Fibroblast of lung (primary cell): ENCODE results near the gene IHH. TPM values are rescaled to one million over a fixed set of nuclear protein-coding genes. Genes with fewer than 3 reads are reported as not detected.

ENCODE experiments used
- DNase-seq, 2 donors: peaks; one replicate each; pipeline versions ENCODE4 v3.0.0 to v3.0.0-alpha.2; 2010; ENCODE audit warnings: low read depth in 2 of 2
- H2AFZ ChIP-seq: 2 replicates; pipeline ENCODE4 v1.5.1; 2012; ENCODE audit warnings: low read length, control low read depth, inconsistent platforms
- H3K27ac ChIP-seq: 2 replicates; pipeline ENCODE4 v1.5.1; 2011; ENCODE audit warnings: low read length, control low read depth; ENCODE audit not compliant: insufficient read depth
- H3K27me3 ChIP-seq: 2 replicates; pipeline ENCODE4 v1.5.1; 2011; ENCODE audit warnings: mild to moderate bottlenecking, low read length; ENCODE audit not compliant: control insufficient read depth, insufficient read depth
- H3K36me3 ChIP-seq: 2 replicates; pipeline ENCODE4 v1.5.1; 2011; ENCODE audit warnings: low read length; ENCODE audit not compliant: control insufficient read depth, insufficient read depth
- H3K4me1 ChIP-seq: 2 replicates; pipeline ENCODE4 v1.5.1; 2011; ENCODE audit warnings: low read length; ENCODE audit not compliant: control insufficient read depth, insufficient read depth; ENCODE audit errors: extremely low read depth
- H3K4me2 ChIP-seq: 2 replicates; pipeline ENCODE4 v1.5.1; 2011; ENCODE audit warnings: low read length, control low read depth; ENCODE audit not compliant: insufficient read depth; ENCODE audit errors: extremely low read depth
- H3K4me3 ChIP-seq, 4 experiments: fragments of 200-600 bp in 1 of 4; sonication (generic) in 1 of 4; replicated peaks in 1 of 4; 2 replicates each; pipeline ENCODE4 v1.5.1; 2011 to 2016; ENCODE audit warnings: low read length in 4 of 4, low read depth in 3 of 4, mild to moderate bottlenecking in 3 of 4, control low read depth in 2 of 4, inconsistent platforms in 1 of 4, mixed read lengths in 1 of 4; ENCODE audit not compliant: insufficient read depth in 1 of 4; ENCODE audit errors: control extremely low read depth in 1 of 4
- H3K79me2 ChIP-seq: 2 replicates; pipeline ENCODE4 v1.5.1; 2012; ENCODE audit warnings: mild to moderate bottlenecking, low read length, inconsistent platforms; ENCODE audit not compliant: control insufficient read depth, insufficient read depth
- H3K9ac ChIP-seq: 2 replicates; pipeline ENCODE4 v1.5.1; 2011; ENCODE audit warnings: mild to moderate bottlenecking, low read length, control low read depth; ENCODE audit not compliant: insufficient read depth
- H3K9me3 ChIP-seq: 2 replicates; pipeline ENCODE4 v1.5.1; 2012; ENCODE audit warnings: low read depth, low read length; ENCODE audit not compliant: control insufficient read depth, insufficient read depth
- H4K20me1 ChIP-seq: 2 replicates; pipeline ENCODE4 v1.5.1; 2011; ENCODE audit warnings: low read length; ENCODE audit not compliant: control insufficient read depth, insufficient read depth; ENCODE audit errors: extremely low read depth
- EZH2 ChIP-seq: IDR thresholded peaks from 2 replicates; pipeline ENCODE4 v1.5.1; 2012; ENCODE audit warnings: low read length, control low read depth, mild to moderate bottlenecking; ENCODE audit errors: missing control alignments
- polyA plus RNA-seq, 2 donors: library from polyadenylated mRNA; depleted of rRNA in 1 of 2; stranded (reverse) in 1 of 2; unstranded in 1 of 2; fragments of >200 nt; gene quantifications; 2 replicates each; pipeline ENCODE4 v1.2.1, GENCODE V29; 2011 to 2012; ENCODE audit warnings: missing spikeins in 1 of 2
- total RNA-seq: library from RNA; depleted of rRNA; stranded (reverse); fragments of >200 nt; gene quantifications from 2 replicates; pipeline ENCODE4 v1.2.1, GENCODE V29; 2014
- TF ChIP-seq, protein P1 (sequence below), 2 donors: IDR thresholded peaks in 1 of 2; conservative IDR thresholded peaks in 1 of 2; 1 replicate in 1 of 2; 2 replicates in 1 of 2; pipeline ENCODE4 v1.5.1; 2011 to 2012; ENCODE audit warnings: low read length in 2 of 2, control low read depth in 1 of 2, inconsistent platforms in 1 of 2, low read depth in 1 of 2, mild to moderate bottlenecking in 1 of 2

The IHH gene
- total and polyA plus RNA-seq, 2 donors (not counting 1 experiment from before 2014, with no cell fraction given), result not detected

DNA sequence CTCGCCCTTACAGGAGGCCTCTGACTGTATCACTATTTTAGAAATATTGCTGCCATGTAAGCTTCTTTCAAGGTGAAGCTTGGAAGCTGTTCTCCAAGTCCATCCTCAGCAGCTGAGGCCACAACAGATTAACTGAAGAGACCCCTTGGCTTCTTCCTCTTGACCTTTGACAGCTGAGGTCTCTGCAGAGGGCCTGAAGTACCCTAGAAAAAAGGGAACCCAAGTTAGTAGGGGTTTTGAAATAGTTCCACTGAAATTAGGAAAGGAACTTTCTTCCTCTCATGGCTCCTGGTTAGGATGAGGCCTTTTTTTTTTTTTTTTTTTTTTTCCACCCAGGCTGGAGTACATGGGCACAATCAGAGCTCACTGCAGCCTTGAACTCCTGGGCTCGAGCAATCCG, 15.5 kb upstream of the IHH start:
- DNase-seq, result no peak
- H3K79me2 ChIP-seq, result no peaks in the 10 kb centered on the region
- no peak overlapping the region for H3K27ac ChIP-seq
- H3K4me2 ChIP-seq, result no peak overlapping the region
- TF ChIP-seq EZH2, result no peak
- TF ChIP-seq, protein P1, sequence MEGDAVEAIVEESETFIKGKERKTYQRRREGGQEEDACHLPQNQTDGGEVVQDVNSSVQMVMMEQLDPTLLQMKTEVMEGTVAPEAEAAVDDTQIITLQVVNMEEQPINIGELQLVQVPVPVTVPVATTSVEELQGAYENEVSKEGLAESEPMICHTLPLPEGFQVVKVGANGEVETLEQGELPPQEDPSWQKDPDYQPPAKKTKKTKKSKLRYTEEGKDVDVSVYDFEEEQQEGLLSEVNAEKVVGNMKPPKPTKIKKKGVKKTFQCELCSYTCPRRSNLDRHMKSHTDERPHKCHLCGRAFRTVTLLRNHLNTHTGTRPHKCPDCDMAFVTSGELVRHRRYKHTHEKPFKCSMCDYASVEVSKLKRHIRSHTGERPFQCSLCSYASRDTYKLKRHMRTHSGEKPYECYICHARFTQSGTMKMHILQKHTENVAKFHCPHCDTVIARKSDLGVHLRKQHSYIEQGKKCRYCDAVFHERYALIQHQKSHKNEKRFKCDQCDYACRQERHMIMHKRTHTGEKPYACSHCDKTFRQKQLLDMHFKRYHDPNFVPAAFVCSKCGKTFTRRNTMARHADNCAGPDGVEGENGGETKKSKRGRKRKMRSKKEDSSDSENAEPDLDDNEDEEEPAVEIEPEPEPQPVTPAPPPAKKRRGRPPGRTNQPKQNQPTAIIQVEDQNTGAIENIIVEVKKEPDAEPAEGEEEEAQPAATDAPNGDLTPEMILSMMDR (conservative IDR thresholded peaks at IDR 0.05 in 1 of 2, IDR thresholded peaks at IDR 0.05 in 1 of 2; ENCODE audit: low read depth in 1 of 2, low read length in 2 of 2), result no peak
- no peaks in the 10 kb centered on the region for H3K27me3 ChIP-seq
- no peaks in the 10 kb centered on the region for H4K20me1 ChIP-seq
- no peaks in the 10 kb centered on the region for H3K9me3 ChIP-seq
- H3K4me1 ChIP-seq, result no peaks in the 10 kb centered on the region
- H3K4me3 ChIP-seq, result no peak overlapping the region
- H3K36me3 ChIP-seq, result peaks cover 3% of the 10 kb centered on the region
- no peak overlapping the region for H2AFZ ChIP-seq
- H3K9ac ChIP-seq, result no peak overlapping the region

DNA sequence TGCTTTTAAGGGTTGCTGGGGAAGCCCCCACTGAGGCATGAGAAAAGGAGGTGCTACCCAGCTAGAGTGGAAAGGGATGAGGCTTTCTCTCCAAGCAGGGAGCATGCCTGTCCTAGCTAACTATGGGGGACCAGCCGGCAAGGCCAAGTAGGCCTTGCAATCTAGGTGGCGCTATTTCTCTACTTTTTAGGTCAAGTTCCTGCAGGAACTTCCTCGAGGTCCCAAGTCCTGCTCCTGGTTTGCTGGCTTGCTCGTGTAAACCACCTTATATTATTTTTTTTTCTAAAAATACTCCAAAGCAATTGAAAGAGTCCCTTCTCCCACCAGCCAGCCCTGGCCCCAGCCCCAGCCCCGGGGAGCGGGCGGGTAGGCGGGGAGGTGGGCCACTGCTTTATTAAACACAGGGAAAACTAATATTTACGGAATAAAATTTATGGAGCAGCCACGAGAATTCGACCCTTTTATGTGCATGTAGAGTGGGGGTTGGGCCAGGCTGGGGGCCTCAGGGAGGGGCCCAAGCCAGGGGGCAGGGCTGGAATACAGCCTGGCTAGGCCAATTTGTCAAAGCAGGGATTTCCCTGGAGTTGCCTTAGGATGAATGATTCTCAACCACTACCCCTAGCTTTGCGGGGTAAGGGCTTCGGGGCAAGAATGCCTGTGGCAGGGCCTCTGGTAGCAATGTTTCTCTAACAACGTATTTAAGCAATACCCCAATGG, 12.8 kb upstream of the IHH start:
- H4K20me1 ChIP-seq, result no peaks in the 10 kb centered on the region
- H3K27me3 ChIP-seq, result no peaks in the 10 kb centered on the region
- H3K27ac ChIP-seq, result no peak overlapping the region
- H2AFZ ChIP-seq, result no peak overlapping the region
- no peak overlapping the region for H3K4me3 ChIP-seq
- no peaks in the 10 kb centered on the region for H3K9me3 ChIP-seq
- no peak overlapping the region for H3K4me2 ChIP-seq
- TF ChIP-seq EZH2, result no peak
- TF ChIP-seq, protein P1 (conservative IDR thresholded peaks at IDR 0.05 in 1 of 2, IDR thresholded peaks at IDR 0.05 in 1 of 2; ENCODE audit: low read depth in 1 of 2, low read length in 2 of 2), result peak; percentile 40 to 77
- H3K36me3 ChIP-seq, result peaks cover 3% of the 10 kb centered on the region
- peak; percentile 44 to 84 for DNase-seq
- no peaks in the 10 kb centered on the region for H3K79me2 ChIP-seq
- no peaks in the 10 kb centered on the region for H3K4me1 ChIP-seq
- H3K9ac ChIP-seq, result no peak overlapping the region

DNA sequence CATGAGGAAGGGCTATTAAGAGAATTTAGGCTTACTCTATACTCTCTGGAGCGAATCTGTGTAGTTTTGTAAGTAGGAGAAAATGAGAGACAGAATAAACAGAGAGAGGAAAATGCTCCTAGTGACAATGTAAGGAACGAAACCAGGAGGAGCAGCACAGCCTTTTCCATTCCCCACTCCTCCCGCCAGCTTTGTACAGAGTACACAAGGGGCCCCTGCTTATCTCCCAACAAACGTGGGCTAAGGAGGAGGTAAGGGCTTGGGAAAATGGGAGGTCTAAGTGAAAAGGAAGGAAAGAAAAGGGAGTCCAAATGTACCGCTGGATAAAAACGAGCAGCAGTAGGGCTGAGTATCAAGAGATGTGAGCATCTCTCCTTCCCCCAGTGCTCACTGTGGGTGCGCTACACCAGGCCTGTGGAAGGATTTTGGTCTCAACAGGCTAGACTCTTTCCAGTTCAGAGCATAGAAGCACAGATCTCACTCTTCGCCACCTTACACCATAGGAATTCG, 12.1 kb upstream of the IHH start:
- no peak overlapping the region for H2AFZ ChIP-seq
- TF ChIP-seq, protein P1 (conservative IDR thresholded peaks at IDR 0.05 in 1 of 2, IDR thresholded peaks at IDR 0.05 in 1 of 2; ENCODE audit: low read depth in 1 of 2, low read length in 2 of 2), result no peak
- TF ChIP-seq EZH2, result no peak
- no peaks in the 10 kb centered on the region for H4K20me1 ChIP-seq
- DNase-seq, result no peak
- no peak overlapping the region for H3K4me3 ChIP-seq
- H3K9ac ChIP-seq, result no peak overlapping the region
- H3K9me3 ChIP-seq, result no peaks in the 10 kb centered on the region
- no peaks in the 10 kb centered on the region for H3K27me3 ChIP-seq
- no peaks in the 10 kb centered on the region for H3K79me2 ChIP-seq
- no peak overlapping the region for H3K4me2 ChIP-seq
- no peak overlapping the region for H3K27ac ChIP-seq
- H3K4me1 ChIP-seq, result no peaks in the 10 kb centered on the region
- peaks cover 3% of the 10 kb centered on the region for H3K36me3 ChIP-seq
